ENCODE data around the gene GPC6.

GRCh38 chr13:93805736-93806135, 579.1 kb downstream of the GPC6 start:
- TF ChIP-seq, protein P1, sequence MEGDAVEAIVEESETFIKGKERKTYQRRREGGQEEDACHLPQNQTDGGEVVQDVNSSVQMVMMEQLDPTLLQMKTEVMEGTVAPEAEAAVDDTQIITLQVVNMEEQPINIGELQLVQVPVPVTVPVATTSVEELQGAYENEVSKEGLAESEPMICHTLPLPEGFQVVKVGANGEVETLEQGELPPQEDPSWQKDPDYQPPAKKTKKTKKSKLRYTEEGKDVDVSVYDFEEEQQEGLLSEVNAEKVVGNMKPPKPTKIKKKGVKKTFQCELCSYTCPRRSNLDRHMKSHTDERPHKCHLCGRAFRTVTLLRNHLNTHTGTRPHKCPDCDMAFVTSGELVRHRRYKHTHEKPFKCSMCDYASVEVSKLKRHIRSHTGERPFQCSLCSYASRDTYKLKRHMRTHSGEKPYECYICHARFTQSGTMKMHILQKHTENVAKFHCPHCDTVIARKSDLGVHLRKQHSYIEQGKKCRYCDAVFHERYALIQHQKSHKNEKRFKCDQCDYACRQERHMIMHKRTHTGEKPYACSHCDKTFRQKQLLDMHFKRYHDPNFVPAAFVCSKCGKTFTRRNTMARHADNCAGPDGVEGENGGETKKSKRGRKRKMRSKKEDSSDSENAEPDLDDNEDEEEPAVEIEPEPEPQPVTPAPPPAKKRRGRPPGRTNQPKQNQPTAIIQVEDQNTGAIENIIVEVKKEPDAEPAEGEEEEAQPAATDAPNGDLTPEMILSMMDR (IDR thresholded peaks at IDR 0.05; ENCODE audit: insufficient read depth, low read length): no peak
- TF ChIP-seq REST (IDR thresholded peaks at IDR 0.05; ENCODE audit: insufficient replicate concordance, low read depth) (no peak), POLR2AphosphoS5 (IDR thresholded peaks at IDR 0.05; ENCODE audit: low read depth) (no peak), GABPA (IDR thresholded peaks at IDR 0.05; ENCODE audit: low read depth) (no peak), SPI1 (IDR thresholded peaks at IDR 0.05; ENCODE audit: borderline replicate concordance, low read depth) (no peak)

Measured in HL-60 (cell line).